HS-5 (cell line): ENCODE data around the gene AFF2.

Experiments used
- DNase-seq: peaks from one replicate; pipeline ENCODE4 v3.0.0-alpha.2; 2012; ENCODE audit warnings: low read depth

Gene AFF2

GRCh38 chrX:148588649-148589310, 88.4 kb downstream of the AFF2 start:
- no peak for DNase-seq

GRCh38 chrX:148592595-148592994, 92.2 kb downstream of the AFF2 start:
- no peak for DNase-seq

- DNase-seq, result no peak
These were observed 92.7 kb downstream of the AFF2 start for GRCh38 chrX:148593146-148593545.

DNA sequence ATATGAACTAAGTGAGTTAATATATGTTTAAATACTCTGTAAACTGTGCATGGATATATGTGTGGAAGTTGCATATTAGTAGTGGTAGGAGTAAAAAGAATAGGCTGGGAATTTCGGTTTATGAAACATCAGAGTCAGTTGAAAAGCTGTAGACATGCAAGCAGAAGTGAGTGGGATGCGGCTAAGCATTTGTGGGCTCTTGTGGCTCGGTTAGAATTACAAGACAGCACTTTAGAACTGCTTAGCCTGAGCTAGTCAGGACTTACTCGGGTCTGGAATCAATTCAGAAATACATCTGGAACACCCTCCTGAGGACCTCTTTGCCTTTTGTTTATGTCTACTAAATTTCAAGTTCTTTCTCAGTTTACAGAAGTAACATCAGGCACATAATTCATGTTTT, 93.6 kb downstream of the AFF2 start:
- no peak for DNase-seq

DNA sequence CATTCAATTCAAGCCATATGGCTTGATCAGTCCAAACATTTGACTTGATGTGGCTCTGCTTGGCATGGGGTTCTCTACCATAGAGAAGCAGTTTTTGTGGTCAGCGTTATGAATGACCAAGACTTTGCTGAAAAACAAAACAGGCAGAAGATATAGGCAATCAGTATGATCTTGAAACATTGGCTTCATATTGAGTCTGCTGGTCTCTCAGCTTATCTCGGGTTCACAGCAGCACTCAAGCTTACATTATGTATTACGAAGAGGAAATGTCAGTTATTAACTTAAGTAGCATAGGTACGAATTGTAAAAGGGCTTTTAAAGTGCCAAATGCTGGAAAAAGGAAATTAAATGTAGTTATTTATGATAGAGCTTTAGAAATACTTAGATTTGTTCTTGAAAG, 99.0 kb downstream of the AFF2 start:
- no peak for DNase-seq

- no peak for DNase-seq
These were observed 99.7 kb downstream of the AFF2 start for GRCh38 chrX:148600131-148600530.

GRCh38 chrX:148600581-148600980, 100.2 kb downstream of the AFF2 start:
- no peak for DNase-seq

DNA sequence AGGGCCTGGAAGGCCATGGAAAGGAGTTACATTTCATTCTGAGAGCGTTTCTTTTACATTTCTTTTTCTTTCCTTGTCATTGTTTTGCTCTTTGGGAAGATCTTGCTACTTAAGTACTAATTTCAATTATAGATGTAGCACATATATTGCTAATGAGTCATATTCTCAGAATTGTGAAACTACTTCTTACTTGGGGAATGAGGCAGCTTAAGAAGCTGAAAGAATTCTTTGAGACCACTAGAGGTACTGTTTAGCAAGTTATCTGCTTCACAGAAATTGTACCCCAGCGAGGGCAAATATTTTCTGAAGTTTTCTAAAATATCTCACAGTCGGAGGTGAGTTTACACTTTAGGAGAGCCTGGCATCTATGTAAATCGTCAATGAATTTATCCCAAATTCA, 100.6 kb downstream of the AFF2 start:
- no peak for DNase-seq

GRCh38 chrX:148609515-148610327, 109.3 kb downstream of the AFF2 start:
- DNase-seq, result no peak

GRCh38 chrX:148610328-148610698, 109.9 kb downstream of the AFF2 start:
- no peak for DNase-seq

GRCh38 chrX:148611993-148612392, 111.6 kb downstream of the AFF2 start:
- DNase-seq, result no peak

GRCh38 chrX:148612431-148612830, 112.0 kb downstream of the AFF2 start:
- DNase-seq, result no peak

DNA sequence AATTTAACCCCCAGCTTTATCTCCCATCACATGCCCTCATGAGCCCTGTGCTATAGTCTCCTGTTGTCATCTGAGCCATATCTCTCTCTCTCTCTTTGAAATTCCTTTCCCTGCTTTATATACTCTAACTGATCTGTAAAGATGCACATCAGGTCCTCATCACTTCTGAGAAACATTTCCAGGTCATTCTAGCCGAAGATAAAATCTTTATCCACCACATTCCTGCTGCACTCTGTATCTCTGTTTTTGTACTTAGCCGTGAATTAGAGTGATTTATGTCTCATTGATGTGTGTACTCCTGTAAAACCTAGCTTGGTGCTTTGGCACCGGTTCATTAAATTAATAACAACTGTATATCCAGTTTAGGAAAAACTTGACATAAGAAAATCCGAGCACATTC, 113.2 kb downstream of the AFF2 start:
- no peak for DNase-seq

GRCh38 chrX:148615491-148615890, 115.1 kb downstream of the AFF2 start:
- no peak for DNase-seq

DNA sequence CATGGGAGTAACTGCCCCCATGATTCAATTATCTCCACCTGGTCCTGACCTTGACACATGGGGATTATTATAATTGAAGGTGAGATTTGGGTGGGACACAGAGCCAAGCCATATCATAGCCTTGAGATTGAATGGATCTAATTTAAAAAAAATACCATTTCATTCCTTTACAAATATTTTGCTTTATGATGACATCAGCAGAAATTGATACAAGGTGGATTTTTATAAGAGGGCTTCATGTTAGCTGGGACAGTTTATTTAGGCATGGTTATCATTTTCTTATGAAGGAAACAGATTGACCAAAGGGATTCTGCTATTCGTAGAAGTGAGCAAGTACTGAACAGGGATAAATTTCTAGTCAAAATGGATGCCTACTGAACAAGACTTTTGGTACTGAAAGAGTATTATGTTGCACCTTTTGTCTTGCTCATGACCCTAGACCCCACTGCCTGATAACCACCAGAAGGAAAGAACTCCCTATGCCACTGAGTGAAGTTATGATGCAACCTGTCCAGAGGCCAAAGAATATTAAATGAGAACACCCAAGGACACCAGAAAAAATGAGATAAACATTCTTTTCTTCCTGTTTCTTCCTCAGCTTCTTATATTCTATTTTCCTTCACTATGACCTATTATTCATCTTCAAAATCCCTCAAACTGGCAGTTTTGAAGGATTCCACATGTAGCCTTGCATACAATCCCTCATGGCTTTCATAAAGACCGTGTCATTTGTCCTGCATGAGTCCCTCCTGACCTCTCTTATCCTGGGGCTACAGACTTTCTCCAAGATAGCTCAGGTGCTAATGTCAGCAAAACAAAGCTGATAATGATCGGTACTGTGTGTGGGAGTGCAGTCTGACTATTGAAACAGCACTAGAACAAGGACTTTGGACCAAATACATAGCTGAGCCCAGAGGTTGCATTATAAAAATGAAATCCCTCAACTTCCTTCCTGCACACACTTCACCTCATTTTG, 118.3 kb downstream of the AFF2 start:
- no peak for DNase-seq

- DNase-seq, result no peak
These were observed 119.6 kb downstream of the AFF2 start for GRCh38 chrX:148620023-148620422.

DNA sequence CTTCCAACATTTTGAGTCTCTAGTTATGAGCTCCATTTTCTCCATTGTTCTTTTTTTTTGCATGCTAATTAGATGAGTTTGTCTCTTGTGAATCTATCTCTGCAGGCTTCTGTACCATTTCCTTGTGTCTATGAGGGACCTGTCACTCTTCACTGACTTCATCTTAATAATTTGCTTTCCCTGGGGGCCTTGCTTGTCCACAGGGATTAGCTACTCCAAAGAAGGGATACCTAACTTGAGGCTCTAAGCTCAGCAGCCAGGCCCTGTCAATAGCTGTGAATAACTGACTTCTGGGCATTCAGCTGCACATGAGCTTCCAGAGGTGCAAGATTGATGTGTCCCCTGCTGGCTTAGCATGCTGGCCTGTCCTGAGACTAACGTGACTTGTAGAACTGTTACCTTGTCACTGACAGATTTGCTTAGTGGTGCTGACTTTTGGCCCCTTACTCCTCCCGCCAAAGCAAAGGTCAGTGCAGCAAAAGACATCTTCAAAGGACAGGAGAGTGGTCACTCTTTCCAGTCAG, 124.6 kb downstream of the AFF2 start:
- DNase-seq, result no peak

DNA sequence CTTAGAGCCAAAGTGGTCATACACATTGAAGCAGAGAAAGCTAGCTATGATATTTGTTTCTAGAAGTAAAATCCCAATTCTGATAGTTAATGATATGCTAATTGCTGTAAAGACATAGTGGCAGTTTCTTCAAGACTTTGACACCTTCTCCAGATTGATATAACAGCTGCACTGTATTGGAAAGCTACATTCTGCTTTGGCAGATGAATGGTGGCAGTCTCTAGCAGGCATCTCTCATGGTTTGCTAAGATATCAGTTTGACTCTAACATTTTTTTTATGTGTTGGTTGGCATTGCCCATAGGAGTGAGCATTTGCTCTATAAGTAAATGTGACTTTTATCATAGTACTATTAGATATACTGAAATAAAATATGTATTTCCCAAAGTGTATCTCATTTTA, 128.2 kb downstream of the AFF2 start:
- DNase-seq, result no peak

DNA sequence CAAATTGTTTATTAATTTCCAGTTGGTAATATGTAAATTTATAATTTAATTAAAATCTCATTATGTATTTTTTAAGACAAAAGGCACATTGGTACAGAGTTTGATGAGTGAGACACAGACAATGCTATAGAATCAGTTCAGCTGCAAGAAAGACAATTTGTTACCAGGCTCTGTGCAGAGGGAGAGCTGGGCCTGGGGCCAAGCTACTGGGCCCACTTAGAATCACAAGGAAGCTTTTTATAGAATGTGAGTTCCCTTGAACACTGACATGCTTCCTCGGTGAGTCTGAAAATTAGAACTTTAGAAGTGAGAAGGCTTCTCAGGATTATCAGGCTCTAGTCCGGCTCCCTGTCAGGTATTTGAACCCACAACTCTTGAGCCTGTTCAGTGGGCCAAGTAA, 129.0 kb downstream of the AFF2 start:
- DNase-seq, result no peak

GRCh38 chrX:148632444-148632843, 132.0 kb downstream of the AFF2 start:
- DNase-seq, result no peak

- no peak for DNase-seq
These were observed 132.9 kb downstream of the AFF2 start for GRCh38 chrX:148633218-148633908.

GRCh38 chrX:148634591-148634990, 134.2 kb downstream of the AFF2 start:
- no peak for DNase-seq
